Psoas muscle (tissue), 8 donors: ENCODE results near the gene CLDND2. TPM values are rescaled to one million over a fixed set of nuclear protein-coding genes. Genes with fewer than 3 reads are reported as not detected.
A peak's percentile ranks its signal among the peaks of the same experiment; 100 is the strongest.

Experiments
- ATAC-seq, 4 donors: fragments of 200-7000 bp; cut with Tn5 transposase; one replicate each; pipeline ENCODE4 v1.9.1; 2020; ENCODE audit warnings: moderate library complexity in 3 of 4, mild to moderate bottlenecking in 2 of 4
- DNase-seq, 2 donors: peaks; one replicate each; pipeline ENCODE4 v3.0.0-alpha.2; 2020
- H3K27ac ChIP-seq: fragments of 200-600 bp; one replicate; pipeline ENCODE4 v1.8.0; 2022
- H3K27me3 ChIP-seq, 3 donors: fragments of 200-600 bp in 1 of 3; one replicate each; pipeline versions ENCODE4 v1.6.1 to v1.8.0; 2013 to 2022; ENCODE audit warnings: low read length in 2 of 3, mild to moderate bottlenecking in 2 of 3, moderate library complexity in 1 of 3; ENCODE audit not compliant: insufficient read depth in 3 of 3
- H3K36me3 ChIP-seq, 2 donors: fragments of 200-600 bp in 1 of 2; one replicate each; pipeline versions ENCODE4 v1.6.1 to v1.8.0; 2013 to 2022; ENCODE audit warnings: low read depth in 1 of 2, mild to moderate bottlenecking in 1 of 2, moderate library complexity in 1 of 2; ENCODE audit not compliant: insufficient read depth in 1 of 2
- H3K4me1 ChIP-seq: fragments of 200-600 bp; one replicate; pipeline ENCODE4 v1.8.0; 2022
- H3K4me3 ChIP-seq: fragments of 200-600 bp; one replicate; pipeline ENCODE4 v1.8.0; 2022; ENCODE audit warnings: mild to moderate bottlenecking
- H3K9me3 ChIP-seq: fragments of 200-600 bp; one replicate; pipeline ENCODE4 v1.8.0; 2022
- WGBS, 3 donors: extraction: QIAGEN DNeasy Blood & Tissue Kit; methylation state at CpG; one replicate each; pipeline versions ENCODE4 v1.1.6 to v1.1.7; 2013; 5-methylcytosine and 5-hydroxymethylcytosine counted together
- intact Hi-C, 2 donors: fragments of 100-400 bp; cut with DNase I; formaldehyde crosslinking; loops; one replicate each; pipeline versions ENCODE4 v1.11.0 to v1.14.2; 2022
- polyA plus RNA-seq, 3 donors: library from polyadenylated mRNA; stranded (reverse); fragments of 200-250 nt; gene quantifications; one replicate each; pipeline ENCODE4 v1.2.3, GENCODE V29; 2013
- total RNA-seq, 4 donors: library from RNA; stranded (reverse); fragmentation: NEBNext Ultra II Directional in 2 of 4; extraction: Animal tissue kit (Norgen Biotek cat#: 25700) in 2 of 4; gene quantifications; one replicate each; pipeline versions ENCODE4 v1.2.1 to v1.2.4, GENCODE V29; 2021 to 2023
- TF ChIP-seq, protein P1 (sequence below): fragments of 200-600 bp; IDR thresholded peaks from one replicate; pipeline ENCODE4 v1.8.0; 2022; ENCODE audit warnings: antibody characterized with exemption
- donor health status: healthy with polysubstance abuse.
- donor health status: DM: no; HTN: no; CAD: no; lungs with moderate emphysema.
- donor health status: Bipolar disorder and iron deficiency.
- donor health status: healthy.
- donor health status: DM: yes; HTN: yes; CAD: no.
- donor health status: DM: no; HTN: no; CAD: no.
- donor health status: DM: no; HTN: no; CAD: no.
- donor health status: DM: yes; HTN: yes; CAD: no.

Gene CLDND2
- total and polyA plus RNA-seq, 7 donors: 0.30 to 1.8 (median 0.85) TPM; not detected in 2

DNA sequence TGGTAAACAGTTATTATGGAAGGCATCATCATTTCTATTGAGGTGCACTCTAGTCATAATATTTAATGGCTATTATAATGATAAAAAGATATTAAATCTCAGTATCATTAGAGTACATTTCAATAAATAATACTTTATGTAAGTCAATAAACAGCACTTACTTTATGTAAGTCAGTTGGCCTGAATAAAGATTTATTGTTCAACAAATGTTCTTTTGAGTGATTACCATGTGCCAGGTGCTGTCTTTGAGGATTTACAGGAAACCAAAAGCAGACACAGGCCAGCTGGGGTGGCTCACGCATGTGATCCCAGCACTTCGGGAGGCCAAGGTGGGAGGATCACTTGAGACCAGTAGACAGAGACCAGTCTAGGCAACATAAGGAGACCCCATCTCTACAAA, 8.6 kb upstream of the CLDND2 start:
- intact Hi-C loops: no loop called here
- no peaks in the 10 kb centered on the region for H3K36me3 ChIP-seq
- TF ChIP-seq, protein P1, sequence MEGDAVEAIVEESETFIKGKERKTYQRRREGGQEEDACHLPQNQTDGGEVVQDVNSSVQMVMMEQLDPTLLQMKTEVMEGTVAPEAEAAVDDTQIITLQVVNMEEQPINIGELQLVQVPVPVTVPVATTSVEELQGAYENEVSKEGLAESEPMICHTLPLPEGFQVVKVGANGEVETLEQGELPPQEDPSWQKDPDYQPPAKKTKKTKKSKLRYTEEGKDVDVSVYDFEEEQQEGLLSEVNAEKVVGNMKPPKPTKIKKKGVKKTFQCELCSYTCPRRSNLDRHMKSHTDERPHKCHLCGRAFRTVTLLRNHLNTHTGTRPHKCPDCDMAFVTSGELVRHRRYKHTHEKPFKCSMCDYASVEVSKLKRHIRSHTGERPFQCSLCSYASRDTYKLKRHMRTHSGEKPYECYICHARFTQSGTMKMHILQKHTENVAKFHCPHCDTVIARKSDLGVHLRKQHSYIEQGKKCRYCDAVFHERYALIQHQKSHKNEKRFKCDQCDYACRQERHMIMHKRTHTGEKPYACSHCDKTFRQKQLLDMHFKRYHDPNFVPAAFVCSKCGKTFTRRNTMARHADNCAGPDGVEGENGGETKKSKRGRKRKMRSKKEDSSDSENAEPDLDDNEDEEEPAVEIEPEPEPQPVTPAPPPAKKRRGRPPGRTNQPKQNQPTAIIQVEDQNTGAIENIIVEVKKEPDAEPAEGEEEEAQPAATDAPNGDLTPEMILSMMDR: no peak
- no peak for ATAC-seq
- 46 to 63% (median 53%) methylated on average over 2 of the region's 2 CpGs for WGBS, 3 donors
- H3K4me3 ChIP-seq: no peak overlapping the region
- H3K27ac ChIP-seq: no peak overlapping the region
- H3K4me1 ChIP-seq: no peaks in the 10 kb centered on the region
- peaks cover 0 to 4% (median 0%) of the 10 kb centered on the region in 3 donors for H3K27me3 ChIP-seq
- no peak for DNase-seq
- H3K9me3 ChIP-seq: no peaks in the 10 kb centered on the region

DNA sequence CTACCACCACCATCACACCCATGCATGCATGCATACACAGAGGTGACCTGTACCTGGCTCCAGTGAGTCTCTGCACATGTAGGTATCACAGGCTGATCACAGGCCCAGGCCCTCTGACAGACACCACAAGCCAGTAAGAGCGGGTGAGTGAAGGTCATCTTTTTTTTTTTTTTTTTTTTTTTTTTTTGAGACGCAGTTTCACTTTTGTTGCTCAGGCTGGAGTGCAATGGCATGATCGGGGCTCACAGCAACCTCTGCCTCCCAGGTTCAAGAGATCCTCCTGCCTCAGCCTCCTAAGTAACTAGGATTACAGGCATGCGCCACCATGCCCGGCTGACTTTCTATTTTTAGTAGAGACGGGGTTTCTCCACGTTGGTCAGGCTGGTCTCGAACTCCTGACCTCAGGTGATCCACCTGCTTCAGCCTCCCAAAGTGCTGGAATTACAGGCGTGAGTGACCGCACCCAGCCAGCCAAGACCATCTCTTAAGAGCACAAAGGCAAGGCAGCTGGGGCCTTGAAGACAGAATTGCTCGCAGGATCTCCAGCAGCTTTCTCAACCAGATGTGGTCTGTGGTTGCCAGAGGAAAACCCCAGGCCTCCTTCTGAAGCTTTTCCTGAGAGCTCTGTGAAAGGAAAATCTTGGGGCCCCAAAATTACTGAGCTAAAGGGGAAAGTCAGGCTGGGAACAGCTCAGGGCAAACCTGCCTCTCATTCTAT, 6.9 kb upstream of the CLDND2 start:
- Histone ChIP-seq H3K27ac (no peak overlapping the region), H3K4me3 (no peak overlapping the region), H3K9me3 (no peaks in the 10 kb centered on the region), H3K4me1 (no peaks in the 10 kb centered on the region), H3K27me3 (no peaks in the 10 kb centered on the region), H3K36me3 (no peaks in the 10 kb centered on the region)
- intact Hi-C loops: no loop called here
- TF ChIP-seq, protein P1: no peak
- 72 to 76% (median 76%) methylated on average over 11 of the region's 11 CpGs for WGBS, 3 donors
- ATAC-seq: no peak
- DNase-seq: no peak

DNA sequence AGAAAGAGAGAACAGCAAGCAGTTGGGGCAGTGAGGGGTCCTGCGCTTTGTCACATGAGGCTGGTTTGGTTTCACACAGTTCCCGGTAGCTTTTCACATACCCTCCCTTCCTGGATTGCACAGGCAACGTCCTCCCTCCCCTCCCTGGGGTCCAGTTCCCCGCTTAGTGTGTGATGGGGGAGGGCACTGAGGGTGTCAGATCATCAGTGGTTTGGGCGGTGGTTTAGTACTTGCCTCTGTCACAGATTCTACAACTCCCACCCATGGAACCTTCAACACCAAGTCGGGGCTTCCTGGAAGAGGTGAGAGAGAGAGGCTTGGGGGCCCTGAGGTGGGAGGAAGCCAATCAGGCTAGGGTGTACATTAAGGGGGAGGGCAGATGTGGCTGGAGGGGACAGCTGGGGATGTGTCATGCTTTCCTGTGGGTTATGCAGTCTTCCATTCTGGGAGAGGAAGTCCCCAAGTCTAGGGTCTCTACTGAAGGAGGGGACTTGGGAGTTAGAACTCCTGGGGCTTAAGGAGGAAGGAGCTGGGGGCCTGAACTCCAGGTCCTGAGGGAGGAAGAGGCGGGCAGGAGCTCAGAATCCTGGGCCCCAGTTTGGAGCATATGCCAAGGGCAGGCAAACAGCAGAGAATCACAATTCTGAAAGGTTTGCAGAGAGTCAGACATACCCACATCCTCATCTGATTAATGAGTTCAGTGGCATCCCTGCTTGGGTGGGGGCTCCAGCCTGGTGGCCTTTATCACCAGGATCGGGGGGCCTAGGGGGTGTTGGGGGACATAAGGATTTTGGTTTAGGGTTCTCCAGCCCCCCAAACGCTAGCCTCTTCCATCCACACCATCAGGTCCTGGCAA, 4.1 kb upstream of the CLDND2 start, which contains the start of gene NKG7:
Gene NKG7 (minus strand): TSS at position 6 of the 856 bp plus-strand sequence. CDS start 119 bp downstream, outside the sequence.
- Histone ChIP-seq H3K36me3 (no peaks in the 10 kb centered on the region), H3K4me1 (no peaks in the 10 kb centered on the region), H3K9me3 (no peaks in the 10 kb centered on the region), H3K27ac (no peak within 1 kb of the TSS), H3K4me3 (no peak within 1 kb of the TSS), H3K27me3 (no peaks in the 10 kb centered on the region)
- no peak for ATAC-seq
- TF ChIP-seq, protein P1: no peak
- peak in 1 of 2 donors; percentile 32 for DNase-seq
- intact Hi-C loops: loop anchor here in 1 of 2 donors (2.0 kb wide), 1 partner anchor 22 kb away; no protein-coding TSS in a partner anchor
- 48 to 56% (median 48%) methylated on average over 9 of the region's 9 CpGs for WGBS, 3 donors

DNA sequence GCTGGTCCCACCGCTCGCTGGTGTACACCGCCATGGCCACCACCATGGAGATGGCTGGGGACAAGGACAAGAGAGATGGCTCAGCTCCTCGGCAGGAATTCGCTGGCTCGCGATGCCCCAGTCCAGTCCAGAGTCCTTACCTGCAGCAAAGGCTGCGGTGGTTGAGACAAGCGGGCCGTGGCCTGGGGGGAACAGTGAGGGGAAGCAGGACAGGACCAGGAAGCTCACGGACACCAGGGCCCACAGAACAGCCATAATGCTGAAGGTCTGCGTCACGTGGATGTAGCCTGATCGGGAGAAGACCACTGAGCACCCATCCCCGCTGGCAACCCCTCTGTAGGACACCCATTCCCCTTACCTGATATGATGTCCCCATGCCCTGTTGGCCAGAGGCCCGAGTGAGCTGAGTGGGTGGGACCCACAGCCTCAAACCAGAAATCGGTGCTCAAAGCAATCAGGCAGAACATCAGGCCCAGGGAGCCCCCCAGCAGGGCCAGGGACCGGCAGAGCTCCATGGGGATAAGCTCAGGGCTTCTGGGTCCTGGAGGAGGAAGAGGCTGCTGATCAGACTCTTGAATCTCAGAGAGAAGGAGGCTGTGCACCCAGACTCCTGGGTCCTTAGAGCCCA, 3.3 kb upstream of the CLDND2 start:
- DNase-seq: peak in 1 of 2 donors; percentile 54
- no peak overlapping the region for H3K4me3 ChIP-seq
- no peaks in the 10 kb centered on the region for H3K36me3 ChIP-seq
- no peaks in the 10 kb centered on the region for H3K4me1 ChIP-seq
- 76 to 87% (median 81%) methylated on average over 18 of the region's 18 CpGs for WGBS, 3 donors
- no peak for ATAC-seq
- no peak overlapping the region for H3K27ac ChIP-seq
- intact Hi-C loops: loop anchor here in 1 of 2 donors (2.0 kb wide), 1 partner anchor 23 kb away; no protein-coding TSS in a partner anchor
- H3K27me3 ChIP-seq: no peaks in the 10 kb centered on the region
- TF ChIP-seq, protein P1: no peak
- H3K9me3 ChIP-seq: no peaks in the 10 kb centered on the region
